NCI-H146 (cell line): ENCODE measurements around the gene HPS4.
A peak's percentile ranks its signal among the peaks of the same experiment; 100 is the strongest.
"Not testable (repeated sequence)": the region's sequence is repeated elsewhere in the genome, so short reads cannot be mapped to it uniquely, and the experiment has no call there.

Experiments
- DNase-seq: peaks from one replicate; lab custom pipeline; 2025; lab: John Stamatoyannopoulos, UW

HPS4 gene

GRCh38 chr22:26442086-26442756 lies 41.4 kb downstream of the HPS4 start:
- DNase-seq: no peak

- DNase-seq: no peak
These were observed 44.0 kb downstream of the HPS4 start for GRCh38 chr22:26439559-26439958.

- DNase-seq: not testable (repeated sequence)
These were observed 44.8 kb downstream of the HPS4 start for GRCh38 chr22:26438776-26439175.

- no peak for DNase-seq
These were observed 45.7 kb downstream of the HPS4 start for GRCh38 chr22:26437694-26438392.

- no peak for DNase-seq
These were observed 46.6 kb downstream of the HPS4 start for GRCh38 chr22:26436903-26437515.

- no peak for DNase-seq
These were observed 48.1 kb downstream of the HPS4 start for GRCh38 chr22:26435327-26436093.

GRCh38 chr22:26433805-26434204 lies 49.8 kb downstream of the HPS4 start:
- no peak for DNase-seq

GRCh38 chr22:26432619-26433311 lies 50.8 kb downstream of the HPS4 start:
- DNase-seq: no peak

- DNase-seq: no peak
These were observed 52.2 kb downstream of the HPS4 start for GRCh38 chr22:26431261-26431995.

- DNase-seq: no peak
These were observed 53.0 kb downstream of the HPS4 start for GRCh38 chr22:26430600-26430999.

- no peak for DNase-seq
These were observed 53.9 kb downstream of the HPS4 start for GRCh38 chr22:26429458-26430286.

- DNase-seq: peak; percentile 69
These were observed 54.8 kb downstream of the HPS4 start, which contains the start of gene ASPHD2 for GRCh38 chr22:26428515-26429457. ASPHD2 (plus strand) TSS chr22:26429260; CDS start chr22:26433616, 4,356 bp downstream.

GRCh38 chr22:26426924-26427323 lies 56.7 kb downstream of the HPS4 start:
- no peak for DNase-seq

GRCh38 chr22:26418620-26419019 lies 65.0 kb downstream of the HPS4 start:
- no peak for DNase-seq

- DNase-seq: no peak
These were observed 66.2 kb downstream of the HPS4 start for GRCh38 chr22:26417406-26417805.

- no peak for DNase-seq
These were observed 66.8 kb downstream of the HPS4 start for GRCh38 chr22:26416670-26417276.

- no peak for DNase-seq
These were observed 67.3 kb downstream of the HPS4 start for GRCh38 chr22:26416256-26416655.

- peak; percentile 6 for DNase-seq
These were observed 69.2 kb downstream of the HPS4 start for GRCh38 chr22:26414347-26414746.

- DNase-seq: no peak
These were observed 73.2 kb downstream of the HPS4 start for GRCh38 chr22:26410386-26410785.
